Measurements from ENCODE around the gene CDKAL1. TPM values are rescaled to one million over a fixed set of nuclear protein-coding genes. Genes with fewer than 3 reads are reported as not detected.

Gene CDKAL1
- total and polyA plus RNA-seq, 2 donors (not counting 3 experiments of a cell fraction or from before 2014, with no cell fraction given), result 6.1 to 20.5 TPM

- Histone ChIP-seq H3K9me1 (replicated peaks; ENCODE audit: control insufficient read depth, extremely low read depth, insufficient read depth, low read length) (no peaks in the 10 kb centered on the region), H3K27ac (ENCODE audit: insufficient read depth, low read depth, low read length) (no peak overlapping the region), H3K4me2 (ENCODE audit: insufficient read depth, low read length) (no peak overlapping the region), H3K4me3 (replicated peaks in 1 of 3; ENCODE audit: insufficient read depth in 1 of 3, low read depth in 1 of 3, low read length in 3 of 3) (no peak overlapping the region), H2AFZ (ENCODE audit: low read depth, low read length) (no peak overlapping the region), H3K9me3 (replicated peaks; ENCODE audit: control insufficient read depth, insufficient read depth, low read length) (no peaks in the 10 kb centered on the region), H3K4me1 (ENCODE audit: control insufficient read depth, extremely low read depth, insufficient read depth, low read length) (peaks cover 9% of the 10 kb centered on the region), H3K79me2 (ENCODE audit: control insufficient read depth, insufficient read depth, low read length) (no peaks in the 10 kb centered on the region), H4K20me1 (replicated peaks; ENCODE audit: control insufficient read depth, extremely low read depth, insufficient read depth, low read length) (no peaks in the 10 kb centered on the region), H3K27me3 (ENCODE audit: control insufficient read depth in 2 of 2, insufficient read depth in 2 of 2, low read length in 2 of 2) (no peaks in the 10 kb centered on the region), H3K36me3 (ENCODE audit: control insufficient read depth in 2 of 2, extremely low read depth in 1 of 2, insufficient read depth in 2 of 2, low read length in 2 of 2) (no peaks in the 10 kb centered on the region), H3K9ac (replicated peaks; ENCODE audit: extremely low read depth, insufficient read depth, low read length) (no peak overlapping the region)
- FAIRE-seq, result no peak
- intact Hi-C loops (cut with micrococcal nuclease) (no loop called here), dilution Hi-C loops (cut with MboI; ENCODE audit: extremely low pct_ligation_motif_present, low sequenced_read_pairs) (no loop called here)
- CTCF ChIA-PET, result no interaction called here
- POLR2A ChIA-PET, result no interaction called here
- no peak for TF ChIP-seq EZH2 (IDR thresholded peaks at IDR 0.05; ENCODE audit: borderline replicate concordance, low read depth, low read length, severe bottlenecking)
- no peak for TF ChIP-seq POLR2A (IDR thresholded peaks at IDR 0.05; ENCODE audit: low read depth, low read length)
- TF ChIP-seq MYC (IDR thresholded peaks at IDR 0.05; ENCODE audit: low read depth, low read length), result no peak
- no peak for TF ChIP-seq GATA2 (IDR thresholded peaks at IDR 0.05; ENCODE audit: insufficient read depth, insufficient read length, low read depth, low read length)
- no peak for TF ChIP-seq MAX (IDR thresholded peaks at IDR 0.05; ENCODE audit: insufficient read depth, insufficient read length)
- BruUV-seq (replicated peaks), result no TSS peak
- DNase-seq (ENCODE audit: low read depth, low spot score), result no peak
These were observed 600.1 kb downstream of the CDKAL1 start for GRCh38 chr6:21134356-21134755.

GRCh38 chr6:21135484-21136013 is 601.3 kb downstream of the CDKAL1 start:
- DNase-seq (ENCODE audit: low read depth, low spot score) (no peak), FAIRE-seq (no peak)
- dilution Hi-C loops (cut with MboI; ENCODE audit: extremely low pct_ligation_motif_present, low sequenced_read_pairs) (no loop called here), intact Hi-C loops (cut with micrococcal nuclease) (no loop called here)
- H3K4me3 ChIP-seq (replicated peaks in 1 of 3; ENCODE audit: insufficient read depth in 1 of 3, low read depth in 1 of 3, low read length in 3 of 3), result no peak overlapping the region
- H4K20me1 ChIP-seq (replicated peaks; ENCODE audit: control insufficient read depth, extremely low read depth, insufficient read depth, low read length), result no peaks in the 10 kb centered on the region
- CTCF ChIA-PET, result no interaction called here
- no peak overlapping the region for H3K4me2 ChIP-seq (ENCODE audit: insufficient read depth, low read length)
- no peaks in the 10 kb centered on the region for H3K9me3 ChIP-seq (replicated peaks; ENCODE audit: control insufficient read depth, insufficient read depth, low read length)
- no peak overlapping the region for H3K9ac ChIP-seq (replicated peaks; ENCODE audit: extremely low read depth, insufficient read depth, low read length)
- no peak overlapping the region for H3K27ac ChIP-seq (ENCODE audit: insufficient read depth, low read depth, low read length)
- H3K9me1 ChIP-seq (replicated peaks; ENCODE audit: control insufficient read depth, extremely low read depth, insufficient read depth, low read length), result no peaks in the 10 kb centered on the region
- H3K79me2 ChIP-seq (ENCODE audit: control insufficient read depth, insufficient read depth, low read length), result no peaks in the 10 kb centered on the region
- POLR2A ChIA-PET, result no interaction called here
- no peak for TF ChIP-seq CTCF (IDR thresholded peaks at IDR 0.05; ENCODE audit: extremely low read depth in 1 of 2, insufficient read depth in 1 of 2, low read depth in 1 of 2, low read length in 2 of 2)
- TF ChIP-seq MAX (IDR thresholded peaks at IDR 0.05; ENCODE audit: insufficient read depth, insufficient read length), result no peak
- no peak for TF ChIP-seq POLR2A (IDR thresholded peaks at IDR 0.05; ENCODE audit: low read depth, low read length)
- no peak for TF ChIP-seq FOS (IDR thresholded peaks at IDR 0.05; ENCODE audit: borderline replicate concordance, insufficient read depth, low read length)
- no peak for TF ChIP-seq JUN (IDR thresholded peaks at IDR 0.05; ENCODE audit: borderline replicate concordance, insufficient read depth, insufficient read length, low read depth)
- TF ChIP-seq EZH2 (IDR thresholded peaks at IDR 0.05; ENCODE audit: borderline replicate concordance, low read depth, low read length, severe bottlenecking), result no peak
- TF ChIP-seq POLR2AphosphoS5 (IDR thresholded peaks at IDR 0.05; ENCODE audit: insufficient read depth, low read depth, low read length), result no peak
- no peak for TF ChIP-seq GATA2 (IDR thresholded peaks at IDR 0.05; ENCODE audit: insufficient read depth, insufficient read length, low read depth, low read length)
- TF ChIP-seq MYC (IDR thresholded peaks at IDR 0.05; ENCODE audit: low read depth, low read length), result no peak
- no peak overlapping the region for H2AFZ ChIP-seq (ENCODE audit: low read depth, low read length)
- no peaks in the 10 kb centered on the region for H3K27me3 ChIP-seq (ENCODE audit: control insufficient read depth in 2 of 2, insufficient read depth in 2 of 2, low read length in 2 of 2)
- BruUV-seq (replicated peaks), result no TSS peak
- peaks cover 9% of the 10 kb centered on the region for H3K4me1 ChIP-seq (ENCODE audit: control insufficient read depth, extremely low read depth, insufficient read depth, low read length)
- H3K36me3 ChIP-seq (ENCODE audit: control insufficient read depth in 2 of 2, extremely low read depth in 1 of 2, insufficient read depth in 2 of 2, low read length in 2 of 2), result no peaks in the 10 kb centered on the region
